Neural progenitor cell (in vitro differentiated cells): Measurements from ENCODE around the gene AP2B1. TPM values are rescaled to one million over a fixed set of nuclear protein-coding genes. Genes with fewer than 3 reads are reported as not detected.

ENCODE experiments used
- DNase-seq: peaks from one replicate; pipeline ENCODE4 v3.0.0-alpha.2; 2016; ENCODE audit warnings: low spot score
- H2AFZ ChIP-seq: fragments of 200-600 bp; sonication (generic); replicated peaks from 2 replicates; pipeline ENCODE4 v1.6.1; 2016; ENCODE audit warnings: antibody characterized with exemption
- H3F3A ChIP-seq: fragments of 200-600 bp; sonication (generic); 2 replicates; pipeline ENCODE4 v1.6.1; 2016; ENCODE audit warnings: antibody characterized with exemption, low read depth
- H3K27ac ChIP-seq: fragments of 200-600 bp; sonication (generic); 2 replicates; pipeline ENCODE4 v1.5.1; 2016; ENCODE audit warnings: mild to moderate bottlenecking
- H3K27me3 ChIP-seq: fragments of 200-600 bp; sonication (generic); 2 replicates; pipeline ENCODE4 v1.6.1; 2016; ENCODE audit warnings: mild to moderate bottlenecking, moderate library complexity
- H3K36me3 ChIP-seq: fragments of 200-600 bp; sonication (generic); 2 replicates; pipeline ENCODE4 v1.5.1; 2016
- H3K4me1 ChIP-seq: fragments of 200-600 bp; sonication (generic); 2 replicates; pipeline ENCODE4 v1.6.1; 2016; ENCODE audit warnings: mixed run types
- H3K4me2 ChIP-seq: fragments of 200-600 bp; sonication (generic); 2 replicates; pipeline ENCODE4 v1.6.1; 2016
- H3K4me3 ChIP-seq: fragments of 200-600 bp; sonication (generic); 2 replicates; pipeline ENCODE4 v1.5.1; 2016
- H3K79me2 ChIP-seq: fragments of 200-600 bp; sonication (generic); 2 replicates; pipeline ENCODE4 v1.6.1; 2016; ENCODE audit warnings: low read depth
- H3K9ac ChIP-seq: fragments of 200-600 bp; sonication (generic); 2 replicates; pipeline ENCODE4 v1.6.1; 2016
- H3K9me3 ChIP-seq: fragments of 200-600 bp; sonication (generic); 2 replicates; pipeline ENCODE4 v1.5.1; 2016; ENCODE audit warnings: low read depth
- H4K20me1 ChIP-seq: fragments of 200-600 bp; sonication (generic); 2 replicates; pipeline ENCODE4 v1.6.1; 2016; ENCODE audit warnings: low read depth
- H3K27ac Mint-ChIP-seq: 3 replicates; pipeline ENCODE4 v1.8.0; 2021; ENCODE audit warnings: mixed read lengths
- H3K27me3 Mint-ChIP-seq: 2 replicates; pipeline ENCODE4 v1.8.0; 2022; ENCODE audit warnings: low read depth, mild to moderate bottlenecking, inconsistent platforms, moderate library complexity, mixed read lengths; ENCODE audit not compliant: insufficient read depth
- H3K36me3 Mint-ChIP-seq: 3 replicates; pipeline ENCODE4 v1.8.0; 2021; ENCODE audit warnings: mixed read lengths
- H3K4me1 Mint-ChIP-seq: 3 replicates; pipeline ENCODE4 v1.8.0; 2021; ENCODE audit warnings: mixed read lengths
- H3K4me3 Mint-ChIP-seq: 3 replicates; pipeline ENCODE4 v1.8.0; 2021; ENCODE audit warnings: mild to moderate bottlenecking, moderate library complexity, mixed read lengths
- H3K9me3 Mint-ChIP-seq: 3 replicates; pipeline ENCODE4 v1.8.0; 2020; ENCODE audit warnings: mixed read lengths
- CTCF ChIP-seq: fragments of 200-600 bp; sonication (generic); IDR thresholded peaks from 2 replicates; pipeline ENCODE4 v1.5.1; 2017; ENCODE audit warnings: antibody characterized with exemption, mild to moderate bottlenecking
- EZH2 ChIP-seq: fragments of 200-600 bp; sonication (generic); IDR thresholded peaks from 2 replicates; pipeline ENCODE4 v1.6.1; 2017; ENCODE audit warnings: antibody characterized with exemption, mild to moderate bottlenecking, moderate library complexity
- EZH2phosphoT487 ChIP-seq: fragments of 200-600 bp; sonication (generic); IDR thresholded peaks from 2 replicates; pipeline ENCODE4 v1.6.1; 2017; ENCODE audit warnings: antibody characterized with exemption
- total RNA-seq: library from RNA; depleted of rRNA; stranded (reverse); fragments of >200 nt; gene quantifications from 2 replicates; pipeline ENCODE4 v1.2.3, GENCODE V29; 2015; ENCODE audit warnings: low replicate concordance

AP2B1 gene
- total RNA-seq, 1 donor from 2014 or later = 125 TPM

- Mint-ChIP-seq H3K27ac (no peak overlapping the region), H3K9me3 (no peaks in the 10 kb centered on the region), H3K4me3 (no peak overlapping the region), H3K36me3 (no peaks in the 10 kb centered on the region), H3K4me1 (peaks cover 14% of the 10 kb centered on the region), H3K27me3 (peaks cover 25% of the 10 kb centered on the region)
- H3K4me1 ChIP-seq = no peaks in the 10 kb centered on the region
- H3K27ac ChIP-seq = no peak overlapping the region
- no peak overlapping the region for H3K4me2 ChIP-seq
- peaks cover 18% of the 10 kb centered on the region for H4K20me1 ChIP-seq
- no peaks in the 10 kb centered on the region for H3F3A ChIP-seq
- H3K36me3 ChIP-seq = no peaks in the 10 kb centered on the region
- peak; percentile 89 for DNase-seq
- H3K4me3 ChIP-seq = no peak overlapping the region
- peak; percentile 86 for TF ChIP-seq CTCF
- no peak for TF ChIP-seq EZH2
- H3K27me3 ChIP-seq = peaks cover 39% of the 10 kb centered on the region
- no peak overlapping the region for H3K9ac ChIP-seq
- no peaks in the 10 kb centered on the region for H3K79me2 ChIP-seq
- H2AFZ ChIP-seq = no peak overlapping the region
- no peaks in the 10 kb centered on the region for H3K9me3 ChIP-seq
These were observed 160.5 kb downstream of the AP2B1 start for GRCh38 chr17:35747540-35748017.

- Histone ChIP-seq H3K4me3 (no peak overlapping the region), H3K36me3 (no peaks in the 10 kb centered on the region), H3K9me3 (no peaks in the 10 kb centered on the region), H2AFZ (no peak overlapping the region), H3K4me1 (no peaks in the 10 kb centered on the region), H3K9ac (no peak overlapping the region), H3K79me2 (no peaks in the 10 kb centered on the region), H3F3A (no peaks in the 10 kb centered on the region), H3K27me3 (peaks cover 31% of the 10 kb centered on the region), H4K20me1 (peaks cover 12% of the 10 kb centered on the region), H3K27ac (no peak overlapping the region), H3K4me2 (no peak overlapping the region)
- Mint-ChIP-seq H3K27me3 (peaks cover 22% of the 10 kb centered on the region), H3K4me1 (peaks cover 19% of the 10 kb centered on the region), H3K4me3 (no peak overlapping the region), H3K36me3 (no peaks in the 10 kb centered on the region), H3K9me3 (no peaks in the 10 kb centered on the region), H3K27ac (no peak overlapping the region)
- no peak for TF ChIP-seq EZH2phosphoT487
- no peak for TF ChIP-seq EZH2
- no peak for TF ChIP-seq CTCF
- DNase-seq = no peak
These were observed 161.3 kb downstream of the AP2B1 start for GRCh38 chr17:35748341-35748841.

GRCh38 chr17:35748979-35749378 lies 161.9 kb downstream of the AP2B1 start:
- Histone ChIP-seq H3K4me2 (no peak overlapping the region), H3K4me1 (no peaks in the 10 kb centered on the region), H3K36me3 (no peaks in the 10 kb centered on the region), H3K27me3 (peaks cover 27% of the 10 kb centered on the region), H3F3A (no peaks in the 10 kb centered on the region), H3K27ac (no peak overlapping the region), H3K79me2 (no peaks in the 10 kb centered on the region), H2AFZ (no peak overlapping the region), H3K9me3 (no peaks in the 10 kb centered on the region), H3K9ac (no peak overlapping the region), H3K4me3 (no peak overlapping the region), H4K20me1 (peaks cover 6% of the 10 kb centered on the region)
- Mint-ChIP-seq H3K27me3 (peaks cover 22% of the 10 kb centered on the region), H3K4me1 (peaks cover 19% of the 10 kb centered on the region), H3K36me3 (no peaks in the 10 kb centered on the region), H3K9me3 (no peaks in the 10 kb centered on the region), H3K27ac (no peak overlapping the region), H3K4me3 (no peak overlapping the region)
- no peak for DNase-seq
- TF ChIP-seq CTCF (no peak), EZH2phosphoT487 (no peak), EZH2 (no peak)
